NCI-H748 (cell line): Measurements from ENCODE around the gene MAK.
A peak's percentile ranks its signal among the peaks of the same experiment; 100 is the strongest.
"Not testable (repeated sequence)": the region's sequence is repeated elsewhere in the genome, so short reads cannot be mapped to it uniquely, and the experiment has no call there.

ENCODE experiments used
- DNase-seq: peaks from one replicate; lab custom pipeline; 2025; ENCODE audit not compliant: unreplicated experiment; lab: John Stamatoyannopoulos, UW

MAK gene

GRCh38 chr6:10853849-10854300 lies 15.5 kb upstream of the MAK start:
- DNase-seq = not testable (repeated sequence)

DNA sequence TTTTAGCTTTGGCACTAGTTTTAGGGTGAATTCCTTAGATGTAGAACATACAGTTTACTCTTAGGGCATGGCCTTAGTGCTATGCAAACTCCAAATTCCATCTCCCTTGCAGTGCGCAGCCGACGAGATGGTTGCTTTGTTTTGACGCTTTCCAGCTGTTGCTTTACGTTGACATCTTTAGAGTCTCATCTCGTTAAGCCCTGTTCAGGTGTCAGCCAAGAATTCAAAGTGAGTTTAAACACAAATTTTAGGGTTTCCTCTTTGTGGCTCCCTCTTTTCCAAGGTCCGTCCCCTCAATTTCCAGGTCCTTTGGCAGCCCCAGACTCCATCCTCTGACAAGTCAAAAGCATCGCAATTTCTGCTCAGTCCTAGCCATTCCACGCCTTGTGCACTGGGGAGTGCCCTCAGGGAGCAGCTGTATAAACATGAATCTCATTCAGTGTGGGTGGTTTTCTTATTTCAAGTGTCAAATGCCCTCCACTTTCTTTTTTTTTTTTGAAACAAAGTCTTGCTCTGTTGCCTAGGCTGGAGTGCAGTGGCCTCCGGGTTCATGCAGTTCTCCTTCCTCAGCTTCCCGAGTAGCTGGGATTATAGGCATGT lies 14.1 kb upstream of the MAK start:
- DNase-seq = peak; percentile 31

GRCh38 chr6:10850728-10851127 lies 12.4 kb upstream of the MAK start:
- no peak for DNase-seq

DNA sequence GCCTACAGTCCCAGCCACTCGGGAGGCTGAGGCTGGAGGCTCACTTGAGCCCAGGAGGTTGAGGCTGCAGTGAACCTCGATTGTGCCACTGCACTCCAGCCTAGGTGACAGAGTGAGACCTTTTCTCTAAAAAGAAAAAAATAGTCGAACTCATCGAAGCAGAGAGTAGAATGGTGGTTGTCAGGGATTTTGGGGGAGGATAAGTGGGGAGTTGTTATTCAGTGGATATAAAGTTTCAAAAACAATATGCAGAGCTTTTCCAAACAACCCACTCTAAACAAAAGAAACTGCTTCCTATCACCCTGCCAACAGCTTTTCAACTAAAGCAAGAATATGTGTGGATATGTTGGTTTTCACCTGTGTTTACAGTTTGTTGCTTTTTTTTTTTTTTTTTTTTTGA lies 11.6 kb upstream of the MAK start:
- no peak for DNase-seq

- no peak for DNase-seq
These were observed 9.3 kb upstream of the MAK start for GRCh38 chr6:10847684-10848083.

DNA sequence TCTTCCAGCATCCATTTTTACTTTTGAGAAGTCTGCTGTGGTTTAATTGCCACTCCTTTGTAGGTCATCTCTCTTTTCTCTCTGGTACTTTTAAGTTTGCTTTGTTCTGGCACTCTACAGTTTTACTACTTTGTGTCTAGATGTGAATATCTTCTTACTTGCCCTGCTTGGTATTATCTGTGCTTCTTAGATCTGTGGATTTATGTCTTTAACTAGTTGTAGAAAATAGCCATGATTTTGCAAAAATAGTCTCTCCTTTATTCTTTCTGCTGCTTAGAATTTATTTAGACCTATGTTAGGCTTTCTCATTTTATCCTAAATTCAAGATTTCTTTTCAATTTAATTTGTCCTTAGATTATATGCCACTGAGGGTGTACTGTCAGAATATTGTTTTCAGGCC lies 5.2 kb upstream of the MAK start:
- no peak for DNase-seq

DNA sequence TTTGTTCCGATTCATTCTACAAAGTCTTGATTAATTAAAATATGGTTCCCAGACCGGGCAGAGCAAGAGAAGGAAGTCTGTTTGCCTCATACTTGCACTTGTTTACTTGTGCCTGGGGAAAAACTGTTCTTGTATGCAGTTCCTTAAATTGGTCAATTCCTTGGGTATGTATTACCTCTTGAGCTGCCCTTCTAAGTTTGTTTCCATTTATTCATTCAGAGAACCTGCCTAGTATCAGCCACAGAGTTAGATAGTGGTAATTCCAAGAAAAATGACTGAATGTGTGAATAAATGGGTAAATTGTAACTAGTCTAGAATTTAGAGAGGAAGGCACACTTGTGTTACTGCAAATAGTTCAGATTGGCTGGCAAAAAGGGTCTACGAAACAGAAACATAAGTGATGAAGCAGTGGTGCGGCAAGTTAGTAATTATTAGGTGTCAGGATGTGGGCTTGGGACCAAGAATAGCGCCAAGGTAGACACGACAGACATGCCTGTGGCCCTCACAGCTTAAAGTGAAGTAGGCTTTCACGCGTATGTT lies 525 bp upstream of the MAK start:
- DNase-seq = peak; percentile 24

DNA sequence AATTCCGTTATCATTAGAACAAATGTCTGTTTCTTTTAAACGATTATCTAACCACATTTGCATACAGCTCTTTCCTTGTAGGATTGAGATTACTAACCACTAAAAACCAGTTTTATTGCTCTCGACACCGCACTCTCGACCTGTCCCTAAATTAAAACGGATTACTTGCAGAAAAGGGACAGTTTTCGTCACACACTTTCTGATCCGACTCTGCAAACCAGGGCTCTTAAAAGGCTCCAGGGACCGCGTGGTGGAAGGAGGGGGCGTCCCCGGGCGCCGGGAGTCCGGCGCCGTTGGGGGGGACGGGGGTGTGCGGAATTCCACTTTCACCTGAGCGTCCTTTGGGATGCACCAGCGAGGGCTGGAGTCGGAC lies 731 bp downstream of the MAK start:
- DNase-seq = peak; percentile 76

GRCh38 chr6:10837009-10837621 lies 1.2 kb downstream of the MAK start:
- peak; percentile 56 for DNase-seq

- no peak for DNase-seq
These were observed 3.5 kb downstream of the MAK start for GRCh38 chr6:10834823-10835222.

DNA sequence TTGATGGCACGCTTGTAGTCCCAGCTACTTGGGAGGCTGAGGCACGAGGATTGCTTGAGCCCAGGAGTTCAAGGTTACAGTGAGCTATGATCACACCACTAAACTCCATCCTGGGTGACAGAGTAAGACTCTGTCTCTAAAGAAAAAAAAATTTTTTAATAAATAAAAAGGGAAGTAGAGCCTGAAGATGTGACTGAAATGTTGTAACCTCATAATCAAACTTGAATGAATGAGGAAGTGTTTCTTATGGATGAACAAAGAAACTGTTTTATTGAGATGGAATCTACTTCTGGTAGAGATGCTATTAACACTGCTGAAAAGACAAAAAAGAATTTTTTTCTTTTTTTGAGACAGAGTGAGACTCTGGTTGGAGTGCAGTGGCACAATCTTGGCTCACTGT lies 6.7 kb downstream of the MAK start:
- DNase-seq = no peak

- DNase-seq = no peak
These were observed 13.5 kb downstream of the MAK start for GRCh38 chr6:10824819-10825218.

- DNase-seq = no peak
These were observed 14.0 kb downstream of the MAK start for GRCh38 chr6:10824297-10824696.

GRCh38 chr6:10814176-10814575 lies 24.2 kb downstream of the MAK start:
- not testable (repeated sequence) for DNase-seq

GRCh38 chr6:10809098-10809497 lies 29.2 kb downstream of the MAK start:
- DNase-seq = no peak

- DNase-seq = no peak
These were observed 30.0 kb downstream of the MAK start for GRCh38 chr6:10808376-10808775.

DNA sequence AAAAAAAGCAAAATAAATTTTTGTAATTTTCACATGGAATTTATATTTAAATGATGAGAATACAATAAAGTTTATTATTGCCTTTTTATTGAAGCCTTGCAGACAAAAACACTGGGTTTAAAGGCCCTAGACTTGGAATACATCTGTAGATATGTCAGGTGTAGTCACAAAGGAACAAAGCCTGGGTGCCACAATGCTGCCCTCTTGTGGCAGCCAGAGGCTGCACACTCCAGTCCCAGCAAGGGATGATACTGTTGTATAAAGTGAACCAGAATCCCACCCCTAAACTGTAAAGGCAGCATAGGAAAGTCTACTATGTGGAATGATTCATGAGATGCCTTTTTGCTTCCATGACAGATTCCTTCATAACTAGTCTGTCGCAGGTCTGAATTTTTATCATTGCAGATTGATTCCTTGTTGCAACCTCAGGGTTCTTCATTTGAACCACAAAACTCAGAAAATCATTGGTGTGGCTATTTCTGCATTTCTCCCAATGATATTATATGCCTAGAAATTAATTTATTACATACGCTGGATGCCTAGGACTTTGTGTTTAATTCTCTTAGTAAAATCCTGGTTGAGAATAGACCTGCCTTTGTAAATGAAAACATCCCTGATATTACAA lies 37.0 kb downstream of the MAK start:
- DNase-seq = peak; percentile 68

DNA sequence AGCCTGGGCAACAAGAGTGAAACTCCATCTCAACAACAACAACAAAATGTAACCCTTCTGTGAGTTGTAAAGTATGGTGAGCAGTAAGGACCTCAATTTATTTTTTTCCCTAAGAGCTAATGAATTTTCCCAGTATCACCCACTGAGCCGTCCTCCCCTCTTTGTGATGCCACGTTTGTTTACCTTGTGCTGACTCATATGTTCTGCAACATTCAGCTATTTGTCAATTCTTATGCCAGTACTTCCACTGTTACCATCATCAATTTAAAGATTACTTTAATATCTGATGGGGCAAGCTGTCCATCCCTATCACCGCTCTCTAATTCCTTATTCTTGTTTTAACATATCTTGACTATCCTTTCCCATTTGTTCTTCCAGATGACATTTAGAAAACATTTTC lies 37.5 kb downstream of the MAK start:
- no peak for DNase-seq

- DNase-seq = no peak
These were observed 44.1 kb downstream of the MAK start for GRCh38 chr6:10794239-10794638.

DNA sequence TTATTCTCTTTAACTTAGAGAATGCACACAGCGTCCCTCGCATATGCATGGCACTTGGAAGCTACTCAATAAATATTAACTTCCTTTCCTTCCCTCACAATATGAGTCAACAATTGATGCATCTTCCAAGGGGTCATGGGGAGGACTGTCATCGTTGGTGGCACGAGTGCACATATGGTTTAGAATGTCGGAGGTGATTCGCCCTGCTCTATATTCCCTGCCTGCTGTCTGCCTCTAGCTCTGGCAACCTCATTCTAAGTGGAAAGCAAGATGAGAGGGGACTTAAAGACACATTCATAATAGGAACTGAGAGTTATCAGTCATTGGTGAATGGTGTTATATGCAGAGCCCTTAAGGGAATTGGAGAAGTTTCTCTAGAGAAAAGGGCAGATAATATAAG lies 44.6 kb downstream of the MAK start:
- DNase-seq = no peak

DNA sequence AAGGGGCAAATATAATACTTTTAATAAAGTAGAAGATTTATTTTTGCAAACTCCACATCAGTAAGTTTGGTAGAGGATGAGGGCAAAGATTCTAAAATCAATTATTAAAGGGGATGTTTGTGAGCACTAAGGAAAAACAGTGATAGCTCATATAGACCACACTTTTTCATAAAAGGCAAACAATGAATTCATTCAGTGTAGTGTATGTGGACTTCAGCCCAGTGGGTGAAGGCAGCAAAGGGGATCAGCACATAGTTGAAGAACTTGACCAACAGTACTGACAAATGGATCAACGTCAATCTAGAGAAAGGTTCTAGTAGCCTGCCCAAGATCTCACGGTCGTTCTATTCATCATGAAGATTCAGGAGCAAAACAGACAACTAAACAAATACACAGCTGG lies 45.3 kb downstream of the MAK start:
- no peak for DNase-seq

GRCh38 chr6:10792101-10792500 lies 46.2 kb downstream of the MAK start:
- DNase-seq = no peak
